GM19372 (cell line): ENCODE data around the gene GNAQ.

ENCODE experiments used
- ATAC-seq: cut with Tn5 transposase; IDR thresholded peaks from one replicate; pipeline ENCODE4 v1.9.1; 2021; ENCODE audit warnings: mild to moderate bottlenecking, low read depth, moderate library complexity; ENCODE audit not compliant: unreplicated experiment

The GNAQ gene

DNA sequence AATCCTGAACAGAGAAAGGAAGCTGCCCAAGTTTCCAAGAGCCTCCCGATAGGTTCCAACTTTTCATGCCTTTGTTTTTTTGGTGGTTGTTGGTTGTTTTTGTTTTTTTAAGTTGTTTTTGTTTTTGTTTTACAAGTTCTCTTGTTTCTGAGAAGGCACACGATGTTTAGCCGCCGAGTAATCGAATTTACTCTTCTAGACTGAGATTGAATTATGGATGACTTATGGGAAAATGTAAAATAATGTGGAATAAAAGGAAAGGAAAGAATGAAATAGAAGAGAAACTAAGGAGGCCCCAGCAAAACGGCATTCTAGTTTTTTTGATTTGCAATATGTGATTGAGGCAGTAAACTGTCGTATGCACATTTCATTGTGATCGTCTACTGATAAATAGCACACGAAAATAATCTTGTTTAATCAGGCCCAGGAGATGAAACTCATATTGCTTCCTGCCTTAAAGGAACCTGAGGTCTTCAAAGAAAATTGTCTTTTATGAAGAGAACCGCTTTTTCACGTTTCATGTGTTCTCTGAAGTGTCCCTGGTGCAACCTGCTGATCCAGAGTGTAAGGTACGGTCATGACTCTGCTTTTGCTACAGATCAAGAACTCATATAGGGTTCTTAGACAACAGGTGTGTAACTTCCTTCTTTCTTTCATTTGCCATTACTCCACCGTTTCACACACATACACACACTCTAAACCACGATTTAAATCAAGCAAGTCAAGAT lies 1.3 kb upstream of the GNAQ start:
- no peak for ATAC-seq

DNA sequence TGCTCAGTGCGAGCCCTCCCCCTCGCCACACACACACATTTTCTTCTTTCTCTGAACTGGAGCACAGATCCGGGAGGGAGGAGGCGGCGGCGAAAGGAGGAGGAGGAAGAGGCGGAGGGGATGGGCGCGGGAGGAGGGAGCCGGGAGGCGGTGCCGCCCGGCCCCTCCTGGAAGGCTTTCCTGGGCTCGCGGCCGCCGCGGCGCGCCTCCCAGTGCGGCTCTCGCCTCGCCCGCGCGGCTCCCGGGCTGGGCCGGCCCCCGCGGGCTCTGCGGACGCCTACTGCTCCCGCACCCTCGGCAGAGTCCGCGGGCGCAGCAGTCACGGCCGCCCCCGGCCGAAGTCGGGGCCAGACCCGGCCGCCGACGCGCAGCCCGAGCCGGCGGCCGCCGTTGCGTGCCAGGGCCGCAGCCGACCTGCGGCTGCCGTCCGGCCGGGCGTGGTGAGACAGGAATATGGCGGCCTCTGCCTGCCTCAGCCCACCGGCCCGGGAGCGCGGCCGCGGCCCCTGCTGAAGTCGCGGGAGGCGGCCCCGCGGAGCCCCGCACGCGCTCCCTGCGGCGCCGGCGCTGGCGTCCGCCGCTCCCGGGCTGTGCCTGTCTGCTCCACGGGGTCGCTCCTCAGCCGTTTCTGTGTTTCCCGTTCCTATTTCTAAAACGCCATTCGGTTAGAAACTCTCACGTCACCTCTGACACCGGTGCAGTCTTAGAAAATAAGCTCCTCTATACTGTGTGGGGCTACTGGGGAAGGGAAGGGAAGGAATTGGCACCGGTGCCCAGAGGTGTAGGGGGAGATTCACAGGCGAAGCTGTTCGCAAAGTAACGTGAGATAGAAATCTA lies 500 bp upstream of the GNAQ start:
- peak; percentile 43 for ATAC-seq

DNA sequence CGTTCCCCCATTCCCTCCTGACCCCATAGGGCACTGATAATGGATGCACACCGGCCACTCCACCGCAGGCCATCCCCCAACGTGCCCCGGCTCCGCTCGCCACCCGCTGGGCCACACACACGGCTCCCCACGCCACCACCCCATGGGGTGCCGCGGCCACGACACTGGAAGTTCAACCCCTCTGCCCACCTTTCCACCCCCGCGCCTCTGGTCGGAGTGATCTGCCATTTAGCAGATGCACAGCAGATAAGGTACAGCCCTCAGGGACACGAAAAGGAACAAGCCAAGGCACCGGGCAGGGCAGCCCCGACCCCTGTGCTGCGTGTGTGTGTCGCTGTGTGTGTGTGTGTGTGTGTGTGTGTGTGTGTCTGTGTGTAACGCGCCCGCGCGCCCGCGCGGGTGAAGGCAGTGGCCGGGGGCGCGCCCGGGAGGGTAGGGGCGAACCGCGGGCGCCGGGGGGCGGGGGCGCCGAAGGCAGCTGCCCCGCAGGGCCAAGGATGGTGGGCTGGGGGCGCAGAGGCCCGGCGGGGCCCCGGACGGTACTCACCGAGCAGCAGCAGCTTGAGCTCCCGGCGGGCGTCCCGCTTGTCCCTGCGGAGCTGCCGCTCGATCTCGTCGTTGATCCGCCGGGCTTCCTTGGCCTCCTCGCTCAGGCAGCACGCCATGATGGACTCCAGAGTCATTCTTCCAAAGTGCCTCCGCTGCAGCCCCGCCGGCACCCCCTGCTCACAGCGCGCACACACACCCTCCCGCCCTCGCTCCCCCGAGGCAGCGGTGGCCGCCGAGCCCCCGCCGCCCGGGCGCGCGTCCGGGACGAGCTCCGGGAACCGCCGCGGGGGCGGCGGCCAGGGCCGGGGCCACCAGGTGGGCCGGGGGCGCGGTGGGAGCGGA lies 813 bp downstream of the GNAQ start:
- no peak for ATAC-seq

DNA sequence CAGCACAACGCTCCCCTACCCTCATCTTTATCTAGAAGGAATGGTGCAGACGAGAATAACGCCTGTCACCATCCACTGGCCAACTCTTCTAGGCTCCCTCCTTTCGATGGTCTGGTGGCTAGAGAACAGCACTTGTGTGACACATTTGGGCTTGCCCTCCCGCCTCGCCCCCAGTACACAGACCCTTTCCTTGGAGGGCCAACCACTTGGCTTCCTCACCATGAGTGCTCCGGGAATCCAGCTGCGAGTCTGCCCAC lies 1.4 kb downstream of the GNAQ start:
- no peak for ATAC-seq

DNA sequence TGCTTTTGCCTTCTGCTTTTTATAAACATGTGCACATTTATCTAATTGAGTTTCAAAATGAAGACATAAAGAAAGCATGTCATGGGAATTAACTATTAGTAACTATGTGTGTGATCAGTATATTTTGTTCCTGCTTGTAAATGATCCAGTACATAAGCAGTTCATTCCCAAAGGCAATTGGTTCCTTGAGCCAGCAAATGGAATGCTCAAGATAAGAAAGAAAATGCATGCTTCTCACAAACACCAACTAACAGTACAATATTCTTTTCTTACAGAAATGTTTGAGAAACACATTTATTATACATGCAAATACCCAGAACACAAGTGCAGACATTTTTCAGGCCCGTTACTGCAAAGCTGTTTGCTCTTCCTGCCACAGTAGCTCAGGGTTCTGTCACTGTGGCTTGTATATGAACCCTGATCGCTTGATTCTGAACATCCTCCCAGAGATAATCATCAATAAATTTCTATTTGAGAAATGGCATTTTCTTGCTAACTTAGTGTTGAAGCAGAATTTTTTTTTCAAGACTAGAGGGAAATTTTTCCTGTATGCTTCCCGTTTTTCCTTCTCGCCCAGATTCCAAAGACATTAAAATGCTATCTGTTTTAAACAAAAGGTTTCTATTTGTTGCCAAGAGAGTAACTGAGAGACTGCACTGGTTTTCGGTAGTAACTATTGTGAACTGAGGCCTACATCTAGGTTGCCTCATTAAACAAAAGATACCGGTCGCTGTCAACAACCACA lies 1.9 kb downstream of the GNAQ start:
- ATAC-seq = no peak

DNA sequence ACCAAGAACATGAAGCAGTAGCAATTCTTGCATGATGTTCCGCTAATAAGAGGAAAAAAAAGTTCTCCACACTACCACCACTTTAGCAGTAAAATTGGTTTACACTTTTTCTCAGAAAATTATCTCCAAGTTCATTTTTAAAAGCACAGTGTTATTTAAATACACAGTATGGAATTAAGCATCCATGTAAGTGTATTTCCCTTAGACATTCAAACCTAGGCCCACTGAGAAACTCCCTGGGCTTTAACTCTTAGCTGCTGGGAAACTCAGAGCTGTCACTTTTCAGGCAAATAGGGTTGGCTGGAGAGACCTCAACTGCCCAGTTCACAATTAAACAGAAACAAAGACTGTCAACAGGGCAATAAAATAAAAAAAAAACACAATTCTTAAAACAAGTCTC lies 2.7 kb downstream of the GNAQ start:
- no peak for ATAC-seq

DNA sequence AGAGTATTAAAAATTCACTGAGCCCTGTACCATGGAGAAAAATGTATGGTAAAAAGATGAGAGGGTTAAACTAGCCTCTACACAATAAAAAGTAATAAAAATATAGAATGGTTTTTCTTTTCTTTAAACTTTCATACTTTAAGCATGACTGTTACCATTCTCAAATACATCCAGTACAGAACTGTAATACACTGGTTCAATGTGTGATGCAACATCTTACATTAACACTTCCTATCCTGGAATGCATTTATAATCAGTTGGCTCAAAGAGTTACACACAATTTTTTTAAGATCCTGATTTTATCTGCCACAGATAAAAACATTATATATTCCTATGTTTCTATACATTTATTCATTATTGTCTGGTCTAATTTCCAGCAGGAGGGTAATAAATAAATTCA lies 4.7 kb downstream of the GNAQ start:
- ATAC-seq = no peak

DNA sequence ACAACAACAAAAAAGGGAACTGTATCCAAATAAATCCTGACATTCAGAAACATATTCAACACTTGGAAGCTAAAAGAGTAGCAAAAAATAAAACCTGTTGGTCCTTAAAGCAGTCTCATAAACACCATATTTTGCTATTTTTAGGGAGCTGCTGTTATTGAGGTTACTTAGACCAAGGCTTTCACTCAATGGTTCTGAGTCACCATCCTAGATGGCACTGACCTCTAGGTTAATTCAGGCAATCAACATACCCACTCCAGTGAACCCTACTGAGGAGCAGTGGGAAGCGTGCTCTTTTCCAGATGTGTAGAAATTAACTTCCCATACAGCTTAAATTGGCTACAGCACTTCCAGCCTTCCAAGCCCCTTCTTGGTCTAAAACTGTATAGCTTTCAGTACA lies 5.2 kb downstream of the GNAQ start:
- ATAC-seq = no peak

DNA sequence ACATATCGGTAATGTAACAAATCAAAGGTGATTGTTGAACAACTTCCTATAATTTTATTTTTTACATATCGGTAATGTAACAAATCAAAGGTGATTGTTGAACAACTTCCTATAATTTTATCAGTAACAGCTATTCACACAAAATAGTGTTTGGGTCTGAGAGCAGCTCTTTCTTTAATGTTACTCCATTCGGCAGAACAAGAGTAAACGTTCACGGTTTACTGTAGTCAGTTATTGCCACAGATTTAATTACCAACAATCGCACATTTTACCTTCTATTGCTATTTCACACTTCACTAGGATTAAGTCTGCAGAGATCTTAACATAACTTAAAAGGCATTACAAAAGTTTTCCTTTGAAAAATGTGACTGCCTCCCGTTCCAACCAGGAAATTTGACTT lies 6.4 kb downstream of the GNAQ start:
- no peak for ATAC-seq

DNA sequence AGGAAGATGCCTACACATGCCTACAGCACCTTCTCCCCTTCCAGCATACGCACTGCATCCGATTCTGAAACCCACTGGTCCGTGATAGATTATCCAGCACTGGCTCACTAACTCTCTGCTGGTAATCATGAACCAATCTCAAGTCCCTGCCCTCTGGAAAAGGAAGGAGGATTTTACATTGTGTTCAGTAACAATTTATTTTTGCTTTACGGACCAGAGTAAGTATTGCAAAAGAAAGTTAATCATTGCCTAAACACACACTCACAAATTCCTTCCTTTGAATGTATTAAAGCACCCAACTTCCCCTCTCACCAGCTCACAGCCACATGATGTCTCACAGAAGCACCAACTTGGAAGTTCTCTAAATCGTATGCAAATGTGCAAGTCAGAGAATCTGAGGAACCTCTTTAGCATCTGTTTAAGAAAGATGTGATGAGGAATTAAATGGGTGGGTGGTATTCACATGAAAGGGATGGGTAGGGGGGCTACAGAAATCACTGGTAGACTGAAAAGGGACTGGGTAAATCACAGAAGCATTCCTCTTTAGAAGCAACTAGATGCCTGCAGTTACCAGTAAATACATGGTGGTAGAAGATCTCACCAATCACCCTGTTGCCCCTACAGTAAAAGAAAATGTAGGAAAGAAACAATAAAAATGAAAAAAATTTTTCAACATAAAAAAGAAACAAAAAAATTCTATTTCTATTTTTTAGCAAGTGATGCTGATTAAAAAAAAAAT lies 8.4 kb downstream of the GNAQ start:
- no peak for ATAC-seq

DNA sequence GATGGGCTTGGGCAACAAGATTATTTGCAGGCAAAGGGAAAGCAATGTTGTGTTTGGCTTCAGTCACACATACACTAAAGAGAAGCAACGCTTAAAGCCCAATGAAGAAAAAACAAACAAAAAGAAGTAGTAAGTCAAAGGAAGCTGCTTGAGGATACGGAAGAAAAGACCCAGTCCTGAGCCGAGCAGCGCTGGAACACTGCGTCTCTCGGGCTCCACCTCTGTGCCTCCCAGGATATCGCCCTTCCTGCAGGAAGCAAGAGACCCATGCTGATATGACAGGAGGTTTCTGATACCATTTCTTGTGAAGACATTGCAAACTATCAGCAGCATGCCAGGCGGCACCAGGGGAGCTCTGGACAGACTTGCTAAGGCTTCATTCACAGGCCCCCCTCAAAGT lies 9.9 kb downstream of the GNAQ start:
- no peak for ATAC-seq

DNA sequence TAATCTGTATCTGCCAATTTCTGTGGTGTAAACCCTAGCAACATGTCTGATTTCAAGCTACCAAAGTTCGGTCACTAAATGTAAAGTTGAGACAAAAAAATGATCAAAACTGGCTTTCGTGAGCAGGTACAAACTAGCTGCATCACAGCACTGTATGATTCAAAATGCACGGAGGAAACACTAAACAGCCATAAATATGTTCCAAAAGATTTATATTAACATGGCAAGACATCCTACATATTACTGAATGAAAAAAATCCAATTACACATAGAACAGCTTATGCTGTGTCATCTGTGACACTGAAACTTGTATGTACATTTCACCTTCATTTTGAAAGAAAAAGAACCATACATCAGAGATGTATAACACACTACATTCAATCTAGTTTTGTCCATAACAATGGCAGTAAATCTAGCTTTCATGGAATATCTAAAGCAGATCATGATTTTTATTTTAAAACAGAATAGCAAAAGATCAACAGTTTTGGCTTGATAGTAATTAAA lies 14.4 kb downstream of the GNAQ start:
- ATAC-seq = no peak

DNA sequence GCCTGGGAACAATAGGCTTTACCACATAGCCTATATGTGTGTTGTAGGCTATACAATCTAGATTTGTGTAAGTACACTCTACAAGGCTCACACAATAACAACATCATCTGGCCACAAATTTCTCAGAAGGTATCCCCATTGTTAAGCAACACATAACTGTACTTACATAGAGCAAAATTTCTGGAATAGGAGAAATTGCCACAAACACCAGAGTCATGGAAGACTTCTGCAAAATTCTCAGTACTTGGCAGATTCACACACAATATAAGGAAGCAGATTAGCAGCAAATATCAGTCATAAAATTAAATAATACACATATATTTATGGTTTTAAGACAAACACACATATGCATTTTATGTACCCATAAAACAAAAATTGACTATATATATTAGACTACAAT lies 16.4 kb downstream of the GNAQ start:
- ATAC-seq = no peak

DNA sequence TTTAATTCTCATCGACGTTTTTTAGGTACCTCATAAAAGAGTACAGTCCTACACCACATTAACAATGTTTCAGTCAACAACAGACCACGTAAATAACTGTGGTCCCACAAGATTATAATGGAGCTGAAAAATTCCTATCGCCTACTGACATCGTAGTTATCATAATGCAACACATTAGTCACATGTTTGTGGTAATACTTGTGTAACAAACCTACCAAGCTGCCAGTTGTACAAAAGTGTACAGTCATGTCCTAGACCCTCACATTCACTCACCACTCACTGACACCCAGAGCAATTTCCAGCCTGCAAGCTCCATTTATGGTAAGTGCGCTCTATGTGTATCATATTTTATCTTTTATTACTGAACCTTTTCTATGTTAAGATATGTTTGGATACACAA lies 16.8 kb downstream of the GNAQ start:
- ATAC-seq = no peak

DNA sequence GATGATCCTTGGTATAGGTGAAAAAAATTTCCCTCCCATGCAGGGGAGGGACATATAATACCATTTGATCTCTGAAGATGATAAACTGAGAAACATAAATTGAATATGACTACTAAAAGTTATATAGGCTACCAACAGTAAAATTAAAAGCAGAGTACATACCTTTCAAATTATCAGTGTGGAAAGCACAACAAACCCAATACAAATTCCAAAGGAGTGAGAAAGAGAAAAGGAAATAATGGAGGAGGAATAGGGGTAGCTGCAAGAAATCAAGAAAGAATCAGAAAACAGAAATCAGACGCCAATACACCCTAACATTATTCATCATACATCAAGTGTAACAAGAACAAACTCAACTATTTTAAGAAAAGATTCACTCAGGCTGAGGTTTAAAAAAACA lies 17.7 kb downstream of the GNAQ start:
- no peak for ATAC-seq

DNA sequence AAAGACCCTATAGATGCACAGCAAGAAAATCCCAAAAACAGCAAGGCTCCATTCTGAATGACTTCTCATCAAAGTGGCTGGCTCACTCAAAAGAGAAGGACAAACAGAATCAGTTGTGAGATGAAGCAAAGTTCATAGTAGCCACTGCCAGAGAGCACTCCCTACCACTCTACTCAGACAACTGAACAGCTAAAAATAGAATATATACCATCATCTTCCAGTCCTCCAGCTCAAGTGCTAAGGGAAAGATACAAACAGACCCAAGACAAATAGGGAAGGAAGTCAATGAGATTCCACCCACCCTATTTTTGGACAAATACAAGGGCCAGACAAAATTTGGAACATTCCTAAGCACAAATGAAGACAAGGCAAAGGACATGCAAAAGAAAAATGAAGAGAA lies 20.6 kb downstream of the GNAQ start:
- no peak for ATAC-seq

DNA sequence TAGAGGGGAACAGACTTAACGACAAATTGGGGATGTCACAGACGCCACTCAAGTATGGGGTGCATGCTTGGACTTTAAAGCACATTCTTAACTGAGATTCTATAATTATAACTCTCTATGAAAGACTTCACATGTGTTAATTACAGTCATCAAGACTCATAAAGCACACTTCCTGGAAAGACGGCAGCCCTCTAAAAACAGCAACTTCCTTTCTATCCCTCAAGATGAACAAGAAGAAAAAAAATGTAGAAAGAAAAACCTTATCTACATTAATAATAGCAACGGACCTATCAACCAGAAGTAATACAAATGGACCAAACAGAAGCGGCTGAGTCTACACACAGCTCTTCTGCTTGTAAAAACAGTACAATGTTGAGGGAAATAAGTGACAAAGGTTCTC lies 21.2 kb downstream of the GNAQ start:
- ATAC-seq = no peak

DNA sequence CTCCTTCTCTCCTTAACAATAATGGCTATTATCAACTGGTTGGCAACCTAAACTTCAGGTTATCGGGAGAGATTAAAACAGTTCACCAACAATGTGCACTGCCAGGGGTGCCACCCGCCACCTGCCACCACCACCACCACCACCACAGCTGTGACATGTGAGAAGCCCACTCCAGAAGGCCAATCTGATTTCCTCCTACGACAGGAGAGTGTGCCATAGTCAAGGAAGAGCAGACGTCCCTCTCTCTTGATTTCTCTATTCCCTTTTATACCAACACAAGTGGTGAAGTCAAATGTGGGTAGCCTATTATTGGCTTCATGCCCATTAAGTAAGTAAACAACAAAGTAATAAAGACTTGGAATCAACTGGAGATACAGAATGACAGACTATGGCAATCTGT lies 22.4 kb downstream of the GNAQ start:
- no peak for ATAC-seq

DNA sequence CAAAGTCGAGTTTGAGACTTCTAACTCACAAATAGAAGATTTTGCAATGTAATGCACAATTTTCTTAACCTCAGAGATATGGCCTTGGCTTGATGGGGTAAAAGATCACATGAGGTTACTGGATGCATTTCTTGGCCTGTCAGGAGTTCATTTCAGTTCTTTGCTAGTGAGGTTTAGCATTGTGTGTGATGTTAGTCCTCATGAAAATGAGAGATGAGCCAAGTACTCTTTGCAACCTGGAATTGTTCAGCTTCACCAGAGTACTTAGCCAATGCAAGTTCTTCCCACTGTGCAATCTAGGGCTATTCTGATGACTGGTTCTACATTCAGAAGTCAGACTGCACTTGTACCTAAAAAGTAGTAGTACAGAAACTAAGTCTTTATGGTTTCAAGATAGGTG lies 24.9 kb downstream of the GNAQ start:
- ATAC-seq = no peak
